GM12878 (cell line): ENCODE data around the gene CCSER2.

ENCODE experiments used
- EP300 ChIP-seq, 2 experiments: fragments of 150-350 bp in 1 of 2; IDR thresholded peaks; 2 replicates each; pipeline ENCODE4 v1.6.1; 2011 to 2012; ENCODE audit warnings: low read depth in 2 of 2, low read length in 2 of 2, borderline replicate concordance in 1 of 2, improper control_type of control experiment in 1 of 2, inconsistent platforms in 1 of 2; ENCODE audit not compliant: control insufficient read depth in 1 of 2
- FOXM1 ChIP-seq: IDR thresholded peaks from 2 replicates; pipeline ENCODE4 v1.6.1; 2012; ENCODE audit warnings: low read depth, mild to moderate bottlenecking, inconsistent platforms, low read length, moderate library complexity
- GABPA ChIP-seq: IDR thresholded peaks from 2 replicates; pipeline ENCODE4 v1.6.1; 2014; ENCODE audit warnings: antibody characterized with exemption, low read depth, mild to moderate bottlenecking, inconsistent platforms
- POLR2AphosphoS5 ChIP-seq: IDR thresholded peaks from 2 replicates; pipeline ENCODE4 v1.6.1; 2011; ENCODE audit warnings: mild to moderate bottlenecking, low read length, inconsistent platforms
- ZNF274 ChIP-seq: IDR thresholded peaks from one replicate; pipeline ENCODE4 v1.8.0; 2011; ENCODE audit not compliant: insufficient read length, insufficient read depth
- TF ChIP-seq, protein P1 (sequence below), 3 experiments: IDR thresholded peaks in 2 of 3; conservative IDR thresholded peaks in 1 of 3; 2 replicates each; pipeline ENCODE4 v1.5.1; 2011; ENCODE audit warnings: low read depth in 3 of 3, low read length in 3 of 3, mild to moderate bottlenecking in 3 of 3, control low read depth in 2 of 3, moderate library complexity in 2 of 3, inconsistent platforms in 1 of 3, mixed read lengths in 1 of 3; ENCODE audit not compliant: control insufficient read depth in 2 of 3, insufficient read depth in 1 of 3; ENCODE audit errors: extremely low read depth in 1 of 3

- TF ChIP-seq, protein P1, sequence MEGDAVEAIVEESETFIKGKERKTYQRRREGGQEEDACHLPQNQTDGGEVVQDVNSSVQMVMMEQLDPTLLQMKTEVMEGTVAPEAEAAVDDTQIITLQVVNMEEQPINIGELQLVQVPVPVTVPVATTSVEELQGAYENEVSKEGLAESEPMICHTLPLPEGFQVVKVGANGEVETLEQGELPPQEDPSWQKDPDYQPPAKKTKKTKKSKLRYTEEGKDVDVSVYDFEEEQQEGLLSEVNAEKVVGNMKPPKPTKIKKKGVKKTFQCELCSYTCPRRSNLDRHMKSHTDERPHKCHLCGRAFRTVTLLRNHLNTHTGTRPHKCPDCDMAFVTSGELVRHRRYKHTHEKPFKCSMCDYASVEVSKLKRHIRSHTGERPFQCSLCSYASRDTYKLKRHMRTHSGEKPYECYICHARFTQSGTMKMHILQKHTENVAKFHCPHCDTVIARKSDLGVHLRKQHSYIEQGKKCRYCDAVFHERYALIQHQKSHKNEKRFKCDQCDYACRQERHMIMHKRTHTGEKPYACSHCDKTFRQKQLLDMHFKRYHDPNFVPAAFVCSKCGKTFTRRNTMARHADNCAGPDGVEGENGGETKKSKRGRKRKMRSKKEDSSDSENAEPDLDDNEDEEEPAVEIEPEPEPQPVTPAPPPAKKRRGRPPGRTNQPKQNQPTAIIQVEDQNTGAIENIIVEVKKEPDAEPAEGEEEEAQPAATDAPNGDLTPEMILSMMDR (IDR thresholded peaks at IDR 0.05 in 2 of 3, conservative IDR thresholded peaks at IDR 0.05 in 1 of 3; ENCODE audit: control insufficient read depth in 2 of 3, extremely low read depth in 1 of 3, insufficient read depth in 1 of 3, low read depth in 3 of 3, low read length in 3 of 3): no peak
- TF ChIP-seq EP300 (IDR thresholded peaks at IDR 0.05; ENCODE audit: borderline replicate concordance in 1 of 2, control insufficient read depth in 1 of 2, low read depth in 2 of 2, low read length in 2 of 2) (no peak), POLR2AphosphoS5 (no peak; the same call in 1 of the 2 replicates), ZNF274 (no peak), FOXM1 (no peak), GABPA (no peak)
Measured at GRCh38 chr10:84328418-84329195, at the start of gene CCSER2.
